HEK293 (cell line): Measurements from ENCODE around the gene USP12.

Experiments
- CTCF ChIA-PET: fragments of 350-600 bp; formaldehyde crosslinking; extraction: SDS; loops from one replicate; lab custom pipeline; 2021; ENCODE audit warnings: antibody characterized with exemption; lab: Yijun Ruan, JAX
- POLR2A ChIA-PET: fragments of 300-600 bp; formaldehyde crosslinking; extraction: SDS; loops from one replicate; lab custom pipeline; 2020; ENCODE audit warnings: antibody characterized with exemption, inconsistent platforms; lab: Yijun Ruan, JAX
- H3K27ac ChIP-seq: fragments of 200-500 bp; sonication (Bioruptor generic); 2 replicates; pipeline ENCODE4 v1.5.1; 2014; ENCODE audit warnings: low read depth, low read length, control low read depth, inconsistent platforms; ENCODE audit errors: extremely low read depth
- H3K36me3 ChIP-seq, 2 experiments: fragments of 200-500 bp in 1 of 2; sonication (Bioruptor generic) in 1 of 2; 1 replicate in 1 of 2; 2 replicates in 1 of 2; pipeline ENCODE4 v1.5.1; 2014 to 2017; ENCODE audit warnings: inconsistent platforms in 2 of 2, low read length in 2 of 2; ENCODE audit not compliant: control insufficient read depth in 2 of 2, insufficient read depth in 1 of 2
- H3K4me1 ChIP-seq: fragments of 200-500 bp; sonication (Bioruptor generic); 2 replicates; pipeline ENCODE4 v1.5.1; 2014; ENCODE audit warnings: mild to moderate bottlenecking, low read length, inconsistent platforms; ENCODE audit not compliant: control insufficient read depth, insufficient read depth
- H3K4me3 ChIP-seq: 2 replicates; pipeline ENCODE4 v1.5.1; 2011; ENCODE audit warnings: low read depth, mild to moderate bottlenecking, control low read depth, low read length, moderate library complexity
- H3K9me3 ChIP-seq: fragments of 200-500 bp; sonication (Bioruptor generic); 2 replicates; pipeline ENCODE4 v1.5.1; 2014; ENCODE audit warnings: low read depth, low read length, inconsistent platforms; ENCODE audit not compliant: control insufficient read depth, insufficient read depth
- BCL11A ChIP-seq: fragments of 450-650 bp; formaldehyde crosslinking; IDR thresholded peaks from 2 replicates; pipeline ENCODE4 v1.5.1; 2016; ENCODE audit warnings: low read depth, missing biosample characterization, missing genetic modification characterization
- EGR2 ChIP-seq: fragments of 450-650 bp; formaldehyde crosslinking; IDR thresholded peaks from 2 replicates; pipeline ENCODE4 v1.5.1; 2016; ENCODE audit warnings: low read depth, missing biosample characterization, missing genetic modification characterization
- PRDM2 ChIP-seq: fragments of 450-650 bp; formaldehyde crosslinking; IDR thresholded peaks from 2 replicates; pipeline ENCODE4 v1.5.1; 2016; ENCODE audit warnings: missing biosample characterization, missing genetic modification characterization, borderline replicate concordance
- ZBTB21 ChIP-seq: fragments of 450-650 bp; formaldehyde crosslinking; IDR thresholded peaks from 2 replicates; pipeline ENCODE4 v1.5.1; 2017; ENCODE audit warnings: missing biosample characterization, missing genetic modification characterization
- ZBTB7A ChIP-seq: fragments of 450-650 bp; formaldehyde crosslinking; IDR thresholded peaks from 2 replicates; pipeline ENCODE4 v1.5.1; 2016; ENCODE audit warnings: low read depth, missing biosample characterization, missing genetic modification characterization
- ZFP3 ChIP-seq: fragments of 450-650 bp; formaldehyde crosslinking; IDR thresholded peaks from 2 replicates; pipeline ENCODE4 v1.5.1; 2016; ENCODE audit warnings: low read depth, missing biosample characterization, missing genetic modification characterization
- ZNF157 ChIP-seq: fragments of 450-650 bp; formaldehyde crosslinking; IDR thresholded peaks from 2 replicates; pipeline ENCODE4 v1.5.1; 2016; ENCODE audit warnings: missing biosample characterization, missing genetic modification characterization
- ZNF211 ChIP-seq: fragments of 450-650 bp; formaldehyde crosslinking; IDR thresholded peaks from 2 replicates; pipeline ENCODE4 v1.5.1; 2016; ENCODE audit warnings: low read depth, missing biosample characterization, missing genetic modification characterization
- ZNF274 ChIP-seq, 2 experiments: fragments of 200-500 bp in 1 of 2; fragments of 450-650 bp in 1 of 2; sonication (Bioruptor generic) in 1 of 2; formaldehyde crosslinking in 1 of 2; IDR thresholded peaks; 2 replicates each; pipeline versions ENCODE4 v1.5.1 to v1.6.1; 2014 to 2016; ENCODE audit warnings: borderline replicate concordance in 1 of 2, inconsistent platforms in 1 of 2, low read length in 1 of 2, missing biosample characterization in 1 of 2, missing genetic modification characterization in 1 of 2
- ZNF280C ChIP-seq: fragments of 450-650 bp; formaldehyde crosslinking; IDR thresholded peaks from 2 replicates; pipeline ENCODE4 v1.5.1; 2016; ENCODE audit warnings: missing biosample characterization, missing genetic modification characterization
- ZNF549 ChIP-seq: fragments of 450-650 bp; IDR thresholded peaks from 2 replicates; pipeline ENCODE4 v1.5.1; 2018; ENCODE audit warnings: missing biosample characterization, missing genetic modification characterization, mild to moderate bottlenecking, inconsistent platforms, moderate library complexity
- ZNF610 ChIP-seq: fragments of 450-650 bp; formaldehyde crosslinking; IDR thresholded peaks from 2 replicates; pipeline ENCODE4 v1.5.1; 2016; ENCODE audit warnings: missing biosample characterization, missing genetic modification characterization, borderline replicate concordance
- ZNF621 ChIP-seq: fragments of 450-650 bp; formaldehyde crosslinking; IDR thresholded peaks from 2 replicates; pipeline ENCODE4 v1.5.1; 2017; ENCODE audit warnings: missing biosample characterization, missing genetic modification characterization
- ZNF623 ChIP-seq: fragments of 450-650 bp; formaldehyde crosslinking; IDR thresholded peaks from 2 replicates; pipeline ENCODE4 v1.5.1; 2016; ENCODE audit warnings: missing biosample characterization, missing genetic modification characterization
- ZNF768 ChIP-seq: fragments of 450-650 bp; formaldehyde crosslinking; IDR thresholded peaks from 2 replicates; pipeline ENCODE4 v1.5.1; 2018; ENCODE audit warnings: missing biosample characterization, mild to moderate bottlenecking, missing genetic modification characterization
- TF ChIP-seq, protein P1 (sequence below): fragments of 450-650 bp; formaldehyde crosslinking; IDR thresholded peaks from 2 replicates; pipeline ENCODE4 v1.5.1; 2017; ENCODE audit warnings: missing biosample characterization, missing genetic modification characterization
- TF ChIP-seq, protein P2 (sequence below): fragments of 450-650 bp; formaldehyde crosslinking; IDR thresholded peaks from 2 replicates; pipeline ENCODE4 v1.5.1; 2016; ENCODE audit warnings: missing biosample characterization, missing genetic modification characterization, low read depth

Gene USP12

GRCh38 chr13:27101289-27101688 lies 70.3 kb downstream of the USP12 start (continued):
- TF ChIP-seq PRDM2 (tag by site-specific recombination) (no peak), ZNF610 (no peak), EGR2 (tag by site-specific recombination) (no peak), BCL11A (no peak)

DNA sequence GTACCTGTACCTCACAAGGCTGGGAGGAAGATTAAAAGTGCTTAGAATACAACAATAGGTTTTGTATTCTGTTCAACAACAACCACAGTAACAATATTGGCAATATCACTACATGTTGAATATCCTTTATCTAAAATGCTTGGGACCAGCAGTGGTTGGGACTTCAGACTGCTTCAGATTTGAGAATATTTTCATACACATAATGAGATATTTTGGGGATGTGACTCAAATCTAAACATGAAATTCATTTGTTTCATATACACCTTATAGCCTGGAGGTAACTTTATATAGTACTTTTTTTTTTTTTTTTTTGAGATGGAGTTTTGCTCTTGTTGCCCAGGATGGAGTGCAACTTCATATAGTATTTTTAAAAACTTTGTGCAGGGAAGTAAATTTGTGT lies 73.9 kb downstream of the USP12 start:
- no peaks in the 10 kb centered on the region for H3K9me3 ChIP-seq
- H3K4me1 ChIP-seq, result no peaks in the 10 kb centered on the region
- ChIA-PET POLR2A (no interaction called here), CTCF (no interaction called here)
- no peak for TF ChIP-seq ZNF623 (tag by site-specific recombination)
- TF ChIP-seq ZBTB21 (tag by site-specific recombination), result no peak
- TF ChIP-seq, protein P1, sequence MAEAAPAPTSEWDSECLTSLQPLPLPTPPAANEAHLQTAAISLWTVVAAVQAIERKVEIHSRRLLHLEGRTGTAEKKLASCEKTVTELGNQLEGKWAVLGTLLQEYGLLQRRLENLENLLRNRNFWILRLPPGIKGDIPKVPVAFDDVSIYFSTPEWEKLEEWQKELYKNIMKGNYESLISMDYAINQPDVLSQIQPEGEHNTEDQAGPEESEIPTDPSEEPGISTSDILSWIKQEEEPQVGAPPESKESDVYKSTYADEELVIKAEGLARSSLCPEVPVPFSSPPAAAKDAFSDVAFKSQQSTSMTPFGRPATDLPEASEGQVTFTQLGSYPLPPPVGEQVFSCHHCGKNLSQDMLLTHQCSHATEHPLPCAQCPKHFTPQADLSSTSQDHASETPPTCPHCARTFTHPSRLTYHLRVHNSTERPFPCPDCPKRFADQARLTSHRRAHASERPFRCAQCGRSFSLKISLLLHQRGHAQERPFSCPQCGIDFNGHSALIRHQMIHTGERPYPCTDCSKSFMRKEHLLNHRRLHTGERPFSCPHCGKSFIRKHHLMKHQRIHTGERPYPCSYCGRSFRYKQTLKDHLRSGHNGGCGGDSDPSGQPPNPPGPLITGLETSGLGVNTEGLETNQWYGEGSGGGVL, result no peak
- no peak for TF ChIP-seq ZNF157 (tag by site-specific recombination)
- TF ChIP-seq ZNF549 (tag by site-specific recombination), result no peak
- TF ChIP-seq ZNF768 (tag by site-specific recombination), result no peak
- no peak for TF ChIP-seq ZNF621
- TF ChIP-seq, protein P2, sequence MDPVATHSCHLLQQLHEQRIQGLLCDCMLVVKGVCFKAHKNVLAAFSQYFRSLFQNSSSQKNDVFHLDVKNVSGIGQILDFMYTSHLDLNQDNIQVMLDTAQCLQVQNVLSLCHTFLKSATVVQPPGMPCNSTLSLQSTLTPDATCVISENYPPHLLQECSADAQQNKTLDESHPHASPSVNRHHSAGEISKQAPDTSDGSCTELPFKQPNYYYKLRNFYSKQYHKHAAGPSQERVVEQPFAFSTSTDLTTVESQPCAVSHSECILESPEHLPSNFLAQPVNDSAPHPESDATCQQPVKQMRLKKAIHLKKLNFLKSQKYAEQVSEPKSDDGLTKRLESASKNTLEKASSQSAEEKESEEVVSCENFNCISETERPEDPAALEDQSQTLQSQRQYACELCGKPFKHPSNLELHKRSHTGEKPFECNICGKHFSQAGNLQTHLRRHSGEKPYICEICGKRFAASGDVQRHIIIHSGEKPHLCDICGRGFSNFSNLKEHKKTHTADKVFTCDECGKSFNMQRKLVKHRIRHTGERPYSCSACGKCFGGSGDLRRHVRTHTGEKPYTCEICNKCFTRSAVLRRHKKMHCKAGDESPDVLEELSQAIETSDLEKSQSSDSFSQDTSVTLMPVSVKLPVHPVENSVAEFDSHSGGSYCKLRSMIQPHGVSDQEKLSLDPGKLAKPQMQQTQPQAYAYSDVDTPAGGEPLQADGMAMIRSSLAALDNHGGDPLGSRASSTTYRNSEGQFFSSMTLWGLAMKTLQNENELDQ, result no peak
- TF ChIP-seq ZNF280C (tag by site-specific recombination), result no peak
- no peak for TF ChIP-seq ZFP3
- TF ChIP-seq ZNF211 (tag by site-specific recombination), result no peak
- no peak for TF ChIP-seq ZNF274 (IDR thresholded peaks at IDR 0.05; ENCODE audit: low read length)
- no peak for TF ChIP-seq ZNF274 (tag by site-specific recombination; IDR thresholded peaks at IDR 0.05; ENCODE audit: borderline replicate concordance)
- TF ChIP-seq ZBTB7A (tag by site-specific recombination), result no peak
- H3K4me3 ChIP-seq, result no peak overlapping the region
- no peak overlapping the region for H3K27ac ChIP-seq
- peaks cover 5 to 39% of the 10 kb centered on the region in 2 experiments; a peak in 2 of 3 replicates for H3K36me3 ChIP-seq
